ENCODE results near the gene YARS1. TPM values are rescaled to one million over a fixed set of nuclear protein-coding genes. Genes with fewer than 3 reads are reported as not detected.

Gene YARS1
- total and polyA plus RNA-seq, 2 experiments from 2014 or later = 80.3 to 125 TPM

- no peak for TF ChIP-seq CTCF (IDR thresholded peaks at IDR 0.05; ENCODE audit: low read depth, low read length)
- Histone ChIP-seq H3K27me3 (peaks cover 2% of the 10 kb centered on the region), H3K27ac (no peak overlapping the region), H3K4me1 (ENCODE audit: low read depth) (peaks cover 49% of the 10 kb centered on the region), H3K36me3 (no peaks in the 10 kb centered on the region), H3K4me3 (no peak overlapping the region), H3K9me3 (ENCODE audit: low read depth) (no peaks in the 10 kb centered on the region)
- no peak for DNase-seq (ENCODE audit: low read depth in 1 of 2, low spot score in 1 of 2)
These were observed 49.5 kb downstream of the YARS1 start for GRCh38 chr1:32767641-32768040.

- TF ChIP-seq CTCF (IDR thresholded peaks at IDR 0.05; ENCODE audit: low read depth, low read length) = no peak
- Histone ChIP-seq H3K4me3 (no peak overlapping the region), H3K9me3 (ENCODE audit: low read depth) (no peaks in the 10 kb centered on the region), H3K27me3 (peaks cover 2% of the 10 kb centered on the region), H3K4me1 (ENCODE audit: low read depth) (peaks cover 49% of the 10 kb centered on the region), H3K27ac (no peak overlapping the region), H3K36me3 (no peaks in the 10 kb centered on the region)
- DNase-seq (ENCODE audit: low read depth in 1 of 2, low spot score in 1 of 2) = no peak
These were observed 50.0 kb downstream of the YARS1 start for GRCh38 chr1:32767156-32767555.

- Histone ChIP-seq H3K27me3 (peaks cover 8% of the 10 kb centered on the region), H3K27ac (no peak overlapping the region), H3K9me3 (ENCODE audit: low read depth) (no peaks in the 10 kb centered on the region), H3K4me1 (ENCODE audit: low read depth) (peaks cover 48% of the 10 kb centered on the region), H3K4me3 (no peak overlapping the region), H3K36me3 (no peaks in the 10 kb centered on the region)
- DNase-seq (ENCODE audit: low read depth in 1 of 2, low spot score in 1 of 2) = no peak
- TF ChIP-seq CTCF (IDR thresholded peaks at IDR 0.05; ENCODE audit: low read depth, low read length) = no peak
These were observed 50.7 kb downstream of the YARS1 start for GRCh38 chr1:32766328-32766972.

GRCh38 chr1:32765570-32766327 is 51.4 kb downstream of the YARS1 start:
- H3K27ac ChIP-seq = no peak overlapping the region
- H3K27me3 ChIP-seq = peaks cover 12% of the 10 kb centered on the region
- peaks cover 45% of the 10 kb centered on the region for H3K4me1 ChIP-seq (ENCODE audit: low read depth)
- H3K36me3 ChIP-seq = no peaks in the 10 kb centered on the region
- H3K9me3 ChIP-seq (ENCODE audit: low read depth) = no peaks in the 10 kb centered on the region
- H3K4me3 ChIP-seq = no peak overlapping the region
- DNase-seq (ENCODE audit: low read depth in 1 of 2, low spot score in 1 of 2) = no peak
- no peak for TF ChIP-seq CTCF (IDR thresholded peaks at IDR 0.05; ENCODE audit: low read depth, low read length)

- Histone ChIP-seq H3K9me3 (ENCODE audit: low read depth) (no peaks in the 10 kb centered on the region), H3K4me1 (ENCODE audit: low read depth) (peaks cover 42% of the 10 kb centered on the region), H3K27ac (no peak overlapping the region), H3K27me3 (peaks cover 14% of the 10 kb centered on the region), H3K36me3 (no peaks in the 10 kb centered on the region), H3K4me3 (no peak overlapping the region)
- DNase-seq (ENCODE audit: low read depth in 1 of 2, low spot score in 1 of 2) = no peak
- no peak for TF ChIP-seq CTCF (IDR thresholded peaks at IDR 0.05; ENCODE audit: low read depth, low read length)
These were observed 52.2 kb downstream of the YARS1 start for GRCh38 chr1:32764826-32765569.

Measured in cardiac muscle cell (in vitro differentiated cells and primary cell).